Type B pancreatic cell (in vitro differentiated cells): ENCODE results near the gene GAREM2. TPM values are rescaled to one million over a fixed set of nuclear protein-coding genes. Genes with fewer than 3 reads are reported as not detected.

ENCODE experiments used
- DNase-seq: peaks from one replicate; pipeline ENCODE4 v3.0.0; 2021; ENCODE audit warnings: mixed read lengths; ENCODE audit not compliant: unreplicated experiment; ENCODE audit errors: extremely low spot score
- H3K27ac Mint-ChIP-seq: 2 replicates; pipeline ENCODE4 v1.8.0; 2021; ENCODE audit warnings: mild to moderate bottlenecking, mixed read lengths
- H3K27me3 Mint-ChIP-seq: 2 replicates; pipeline ENCODE4 v1.8.0; 2021; ENCODE audit warnings: mixed read lengths
- H3K36me3 Mint-ChIP-seq: 2 replicates; pipeline ENCODE4 v1.8.0; 2021; ENCODE audit warnings: mixed read lengths
- H3K4me1 Mint-ChIP-seq: one replicate; pipeline ENCODE4 v1.8.0; 2021; ENCODE audit warnings: mixed read lengths; ENCODE audit not compliant: unreplicated experiment
- H3K4me3 Mint-ChIP-seq: 2 replicates; pipeline ENCODE4 v1.8.0; 2021; ENCODE audit warnings: mild to moderate bottlenecking, mixed read lengths
- H3K9me3 Mint-ChIP-seq: 2 replicates; pipeline ENCODE4 v1.8.0; 2021; ENCODE audit warnings: mixed read lengths
- CTCF ChIP-seq: fragments of 200-600 bp; sonication (generic); conservative IDR thresholded peaks from 2 replicates; pipeline ENCODE4 v1.5.0; 2021; ENCODE audit warnings: antibody characterized with exemption, mild to moderate bottlenecking
- total RNA-seq: library from RNA; stranded (reverse); gene quantifications from 2 replicates; pipeline ENCODE4 v1.2.1, GENCODE V29; 2021; ENCODE audit warnings: low replicate concordance

GAREM2 gene
- total RNA-seq, 1 donor from 2014 or later, result 16.9 TPM

- no peak for TF ChIP-seq CTCF
- Mint-ChIP-seq H3K4me3 (peak overlapping the region; percentile 67), H3K27me3 (peaks cover 32% of the 10 kb centered on the region), H3K9me3 (no peaks in the 10 kb centered on the region), H3K36me3 (no peaks in the 10 kb centered on the region), H3K4me1 (peaks cover 29% of the 10 kb centered on the region), H3K27ac (peak overlapping the region; percentile 78)
- no peak for DNase-seq
These were observed 3.4 kb downstream of the GAREM2 start for GRCh38 chr2:26176279-26176615.

- no peak for TF ChIP-seq CTCF
- no peak overlapping the region for H3K27ac Mint-ChIP-seq
- no peaks in the 10 kb centered on the region for H3K36me3 Mint-ChIP-seq
- no peaks in the 10 kb centered on the region for H3K9me3 Mint-ChIP-seq
- peaks cover 28% of the 10 kb centered on the region for H3K27me3 Mint-ChIP-seq
- no peak overlapping the region for H3K4me3 Mint-ChIP-seq
- H3K4me1 Mint-ChIP-seq, result peaks cover 26% of the 10 kb centered on the region
- DNase-seq, result no peak
These were observed 4.2 kb downstream of the GAREM2 start for GRCh38 chr2:26177122-26177521.

GRCh38 chr2:26178246-26178645 is 5.4 kb downstream of the GAREM2 start:
- Mint-ChIP-seq H3K27me3 (peaks cover 28% of the 10 kb centered on the region), H3K36me3 (no peaks in the 10 kb centered on the region), H3K4me1 (peaks cover 26% of the 10 kb centered on the region), H3K9me3 (no peaks in the 10 kb centered on the region), H3K4me3 (no peak overlapping the region), H3K27ac (no peak overlapping the region)
- DNase-seq, result no peak
- no peak for TF ChIP-seq CTCF

- Mint-ChIP-seq H3K27ac (no peak overlapping the region), H3K9me3 (no peaks in the 10 kb centered on the region), H3K4me1 (peaks cover 26% of the 10 kb centered on the region), H3K4me3 (peak overlapping the region; percentile 78), H3K27me3 (peaks cover 32% of the 10 kb centered on the region), H3K36me3 (peaks cover 3% of the 10 kb centered on the region)
- DNase-seq, result no peak
- TF ChIP-seq CTCF, result no peak
These were observed 6.0 kb downstream of the GAREM2 start for GRCh38 chr2:26178746-26179436.

- Mint-ChIP-seq H3K4me1 (peaks cover 23% of the 10 kb centered on the region), H3K4me3 (peak overlapping the region; percentile 78), H3K27ac (no peak overlapping the region), H3K9me3 (no peaks in the 10 kb centered on the region), H3K27me3 (peaks cover 29% of the 10 kb centered on the region), H3K36me3 (peaks cover 4% of the 10 kb centered on the region)
- no peak for TF ChIP-seq CTCF
- DNase-seq, result no peak
These were observed 6.6 kb downstream of the GAREM2 start for GRCh38 chr2:26179446-26179913.
